Stimulated activated memory B cell treated with anti-CD40 and anti-IgM and Interleukin-4, amounts not matched to agents 10 μg/mL and 1 μg/mL and 100 μg/mL, for 72 hours (primary cell): ENCODE results near the gene AACS.
"Not testable (repeated sequence)": the region's sequence is repeated elsewhere in the genome, so short reads cannot be mapped to it uniquely, and the experiment has no call there.

Experiments
- ATAC-seq: fragments of 150-1000 bp; cut with Tn5 transposase; 2 replicates; pipeline ENCODE4 v1.10.0; 2021
- H3K27ac Mint-ChIP-seq: one replicate; pipeline ENCODE4 v1.8.0; 2022; ENCODE audit warnings: mild to moderate bottlenecking, mixed read lengths
- H3K27me3 Mint-ChIP-seq: one replicate; pipeline ENCODE4 v1.8.0; 2022; ENCODE audit warnings: mixed read lengths
- H3K36me3 Mint-ChIP-seq: one replicate; pipeline ENCODE4 v1.8.0; 2022; ENCODE audit warnings: mixed read lengths
- H3K4me1 Mint-ChIP-seq: one replicate; pipeline ENCODE4 v1.8.0; 2022; ENCODE audit warnings: mixed read lengths
- H3K4me3 Mint-ChIP-seq: one replicate; pipeline ENCODE4 v1.8.0; 2022; ENCODE audit warnings: mild to moderate bottlenecking, moderate library complexity, mixed read lengths
- H3K9me3 Mint-ChIP-seq: one replicate; pipeline ENCODE4 v1.8.0; 2022; ENCODE audit warnings: mixed read lengths

The AACS gene, protein sequence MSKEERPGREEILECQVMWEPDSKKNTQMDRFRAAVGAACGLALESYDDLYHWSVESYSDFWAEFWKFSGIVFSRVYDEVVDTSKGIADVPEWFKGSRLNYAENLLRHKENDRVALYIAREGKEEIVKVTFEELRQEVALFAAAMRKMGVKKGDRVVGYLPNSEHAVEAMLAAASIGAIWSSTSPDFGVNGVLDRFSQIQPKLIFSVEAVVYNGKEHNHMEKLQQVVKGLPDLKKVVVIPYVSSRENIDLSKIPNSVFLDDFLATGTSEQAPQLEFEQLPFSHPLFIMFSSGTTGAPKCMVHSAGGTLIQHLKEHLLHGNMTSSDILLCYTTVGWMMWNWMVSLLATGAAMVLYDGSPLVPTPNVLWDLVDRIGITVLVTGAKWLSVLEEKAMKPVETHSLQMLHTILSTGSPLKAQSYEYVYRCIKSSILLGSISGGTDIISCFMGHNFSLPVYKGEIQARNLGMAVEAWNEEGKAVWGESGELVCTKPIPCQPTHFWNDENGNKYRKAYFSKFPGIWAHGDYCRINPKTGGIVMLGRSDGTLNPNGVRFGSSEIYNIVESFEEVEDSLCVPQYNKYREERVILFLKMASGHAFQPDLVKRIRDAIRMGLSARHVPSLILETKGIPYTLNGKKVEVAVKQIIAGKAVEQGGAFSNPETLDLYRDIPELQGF

DNA sequence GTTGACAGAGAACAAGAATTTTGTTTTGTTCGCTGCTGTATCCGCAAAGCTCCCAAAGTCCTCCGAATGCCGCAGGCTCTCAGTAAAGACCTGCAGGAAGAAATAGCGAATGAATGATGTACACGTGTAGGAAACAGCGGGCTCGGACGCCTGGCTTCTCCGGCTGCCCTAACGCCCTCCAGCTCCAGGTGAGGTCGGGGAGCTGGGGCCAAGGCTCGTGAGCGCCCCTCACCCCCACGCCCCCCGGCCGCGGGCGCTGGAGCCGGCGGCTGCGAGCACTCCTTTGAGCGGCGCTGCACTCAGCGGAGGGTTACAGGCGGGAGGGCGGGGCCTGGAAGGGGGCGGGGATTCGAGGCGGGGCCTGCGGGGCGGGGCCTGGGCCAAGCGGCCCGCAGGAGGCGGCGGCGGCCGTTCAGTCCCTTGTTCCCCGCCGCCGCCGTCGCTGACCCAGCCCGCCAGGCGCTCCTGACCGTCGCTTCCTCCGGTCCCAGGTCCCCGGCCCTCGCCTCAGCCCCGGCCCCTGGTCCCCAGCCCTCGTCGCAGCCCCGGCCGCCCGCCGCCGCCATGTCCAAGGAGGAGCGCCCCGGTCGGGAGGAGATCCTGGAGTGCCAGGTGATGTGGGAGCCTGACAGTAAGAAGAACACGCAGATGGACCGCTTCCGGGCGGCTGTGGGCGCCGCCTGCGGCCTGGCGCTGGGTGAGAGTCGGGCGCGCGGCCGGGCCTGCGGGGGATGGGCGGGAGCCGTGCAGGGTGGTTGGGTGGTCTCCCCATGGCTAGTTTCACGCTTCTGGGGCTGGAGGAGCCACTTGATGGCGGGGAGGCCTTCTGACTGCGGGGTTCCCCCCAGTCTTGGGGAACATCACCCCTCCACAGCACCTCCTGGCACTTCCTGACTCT is at the start of gene AACS:
AACS (plus strand) TSS at position 415 of the 898 bp plus-strand sequence; CDS start at position 565, 150 bp downstream.
- H3K4me1 Mint-ChIP-seq, result peaks cover 22% of the 10 kb centered on the region
- peak; percentile 97 for ATAC-seq

GRCh38 chr12:125015680-125016310 is 49.4 kb upstream of the AACS start:
- peaks cover 12% of the 10 kb centered on the region for H3K4me1 Mint-ChIP-seq
- peaks cover 52% of the 10 kb centered on the region for H3K36me3 Mint-ChIP-seq
- H3K27ac Mint-ChIP-seq, result no peak overlapping the region
- no peaks in the 10 kb centered on the region for H3K9me3 Mint-ChIP-seq
- H3K27me3 Mint-ChIP-seq, result no peaks in the 10 kb centered on the region
- H3K4me3 Mint-ChIP-seq, result no peak overlapping the region
- no peak for ATAC-seq

More for the DNA sequence above, at the start of gene AACS:
- Mint-ChIP-seq H3K27ac (peak within 1 kb of the TSS; percentile 39), H3K9me3 (peaks cover 1% of the 10 kb centered on the region), H3K4me3 (peak within 1 kb of the TSS; percentile 72), H3K27me3 (no peaks in the 10 kb centered on the region), H3K36me3 (no peaks in the 10 kb centered on the region)

- Mint-ChIP-seq H3K9me3 (no peaks in the 10 kb centered on the region), H3K4me3 (no peak overlapping the region), H3K27ac (no peak overlapping the region), H3K36me3 (peaks cover 52% of the 10 kb centered on the region), H3K27me3 (no peaks in the 10 kb centered on the region), H3K4me1 (peaks cover 12% of the 10 kb centered on the region)
- no peak for ATAC-seq
Observed at GRCh38 chr12:125017801-125018200, 47.4 kb upstream of the AACS start.

GRCh38 chr12:125018356-125018755 is 46.9 kb upstream of the AACS start:
- Mint-ChIP-seq H3K4me3 (no peak overlapping the region), H3K4me1 (peaks cover 10% of the 10 kb centered on the region), H3K27ac (no peak overlapping the region), H3K36me3 (peaks cover 55% of the 10 kb centered on the region), H3K9me3 (no peaks in the 10 kb centered on the region), H3K27me3 (no peaks in the 10 kb centered on the region)
- ATAC-seq, result no peak

DNA sequence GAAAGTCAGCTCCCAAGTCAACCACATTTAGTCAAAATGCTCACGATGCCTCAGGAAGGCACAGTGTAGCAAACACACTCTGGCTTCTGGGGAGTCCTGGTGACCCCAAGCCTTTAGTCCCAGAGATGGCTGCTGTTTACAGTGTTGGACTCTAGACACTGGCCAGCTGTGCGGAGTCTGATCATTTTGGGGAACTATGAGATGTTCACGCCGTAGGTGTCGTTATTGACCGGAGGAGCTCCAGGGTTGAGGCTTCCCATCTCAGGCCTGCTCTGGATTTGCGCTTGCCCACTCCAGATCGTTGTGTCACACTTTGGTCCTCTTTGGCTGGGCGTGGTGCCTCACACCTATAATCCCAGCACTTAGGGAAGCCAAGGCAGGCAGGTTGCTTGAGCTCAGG is 44.1 kb upstream of the AACS start:
- H3K27ac Mint-ChIP-seq, result no peak overlapping the region
- ATAC-seq, result no peak

GRCh38 chr12:125021771-125022170 is 43.5 kb upstream of the AACS start:
- Mint-ChIP-seq H3K4me1 (no peaks in the 10 kb centered on the region), H3K36me3 (peaks cover 49% of the 10 kb centered on the region), H3K4me3 (no peak overlapping the region), H3K27me3 (no peaks in the 10 kb centered on the region), H3K9me3 (no peaks in the 10 kb centered on the region), H3K27ac (no peak overlapping the region)
- ATAC-seq, result no peak

More for the DNA sequence above, 44.1 kb upstream of the AACS start:
- Mint-ChIP-seq H3K27me3 (no peaks in the 10 kb centered on the region), H3K4me3 (no peak overlapping the region), H3K9me3 (no peaks in the 10 kb centered on the region), H3K36me3 (peaks cover 49% of the 10 kb centered on the region), H3K4me1 (no peaks in the 10 kb centered on the region)

GRCh38 chr12:125023065-125023464 is 42.2 kb upstream of the AACS start:
- Mint-ChIP-seq H3K27me3 (no peaks in the 10 kb centered on the region), H3K4me3 (no peak overlapping the region), H3K9me3 (no peaks in the 10 kb centered on the region), H3K36me3 (peaks cover 48% of the 10 kb centered on the region), H3K27ac (no peak overlapping the region), H3K4me1 (no peaks in the 10 kb centered on the region)
- no peak for ATAC-seq

DNA sequence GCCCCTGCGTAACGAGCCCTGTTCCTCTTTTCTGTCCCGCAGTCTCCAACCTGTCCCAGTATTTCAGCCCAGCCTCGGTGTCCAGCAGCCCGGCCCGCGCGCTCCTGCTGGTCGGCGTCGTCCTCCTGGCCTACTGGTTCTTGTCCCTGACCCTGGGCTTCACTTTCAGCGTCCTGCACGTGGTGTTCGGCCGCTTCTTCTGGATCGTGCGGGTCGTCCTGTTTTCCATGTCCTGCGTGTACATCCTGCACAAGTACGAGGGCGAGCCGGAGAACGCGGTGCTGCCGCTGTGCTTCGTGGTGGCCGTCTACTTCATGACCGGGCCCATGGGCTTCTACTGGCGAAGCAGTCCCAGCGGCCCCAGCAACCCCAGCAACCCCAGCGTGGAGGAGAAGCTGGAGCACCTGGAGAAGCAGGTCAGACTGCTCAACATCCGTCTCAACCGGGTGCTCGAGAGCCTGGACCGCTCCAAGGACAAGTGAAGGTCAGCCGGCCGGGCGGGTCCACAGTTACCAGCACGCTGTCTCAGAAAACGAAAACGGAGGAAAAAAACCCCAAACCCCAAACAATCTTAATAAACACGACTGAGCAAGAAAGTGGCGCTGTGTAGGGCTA is 40.2 kb upstream of the AACS start:
- Mint-ChIP-seq H3K27me3 (no peaks in the 10 kb centered on the region), H3K27ac (no peak overlapping the region), H3K9me3 (no peaks in the 10 kb centered on the region), H3K36me3 (peaks cover 33% of the 10 kb centered on the region), H3K4me3 (no peak overlapping the region), H3K4me1 (peaks cover 7% of the 10 kb centered on the region)
- no peak for ATAC-seq

- H3K27me3 Mint-ChIP-seq, result no peaks in the 10 kb centered on the region
- H3K9me3 Mint-ChIP-seq, result no peaks in the 10 kb centered on the region
- H3K27ac Mint-ChIP-seq, result no peak overlapping the region
- ATAC-seq, result no peak
- peaks cover 7% of the 10 kb centered on the region for H3K4me1 Mint-ChIP-seq
- no peak overlapping the region for H3K4me3 Mint-ChIP-seq
- peaks cover 33% of the 10 kb centered on the region for H3K36me3 Mint-ChIP-seq
Observed at GRCh38 chr12:125025606-125026235, 39.5 kb upstream of the AACS start.

DNA sequence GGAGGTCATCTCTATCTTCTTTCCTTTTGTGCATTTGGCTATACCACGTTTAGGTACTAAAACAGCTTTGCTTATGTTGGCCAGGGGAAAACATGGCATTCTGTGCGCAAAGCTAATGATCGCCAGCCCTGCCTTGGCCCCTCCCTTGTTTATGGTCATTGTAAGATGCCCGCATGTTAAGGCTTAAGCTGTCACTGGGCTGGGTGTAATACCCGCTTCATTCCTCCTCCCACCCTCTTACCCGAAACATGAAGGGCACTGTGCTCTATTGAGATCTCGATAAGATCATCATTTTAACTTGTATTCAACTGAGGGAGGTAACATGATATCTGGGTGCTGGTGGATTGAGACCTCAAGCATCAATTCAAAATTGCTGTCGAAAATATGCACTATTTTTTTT is 37.1 kb upstream of the AACS start:
- H3K4me3 Mint-ChIP-seq, result no peak overlapping the region
- H3K27me3 Mint-ChIP-seq, result no peaks in the 10 kb centered on the region
- H3K4me1 Mint-ChIP-seq, result peaks cover 7% of the 10 kb centered on the region
- no peak for ATAC-seq
- H3K9me3 Mint-ChIP-seq, result no peaks in the 10 kb centered on the region
- no peak overlapping the region for H3K27ac Mint-ChIP-seq
- peaks cover 20% of the 10 kb centered on the region for H3K36me3 Mint-ChIP-seq

DNA sequence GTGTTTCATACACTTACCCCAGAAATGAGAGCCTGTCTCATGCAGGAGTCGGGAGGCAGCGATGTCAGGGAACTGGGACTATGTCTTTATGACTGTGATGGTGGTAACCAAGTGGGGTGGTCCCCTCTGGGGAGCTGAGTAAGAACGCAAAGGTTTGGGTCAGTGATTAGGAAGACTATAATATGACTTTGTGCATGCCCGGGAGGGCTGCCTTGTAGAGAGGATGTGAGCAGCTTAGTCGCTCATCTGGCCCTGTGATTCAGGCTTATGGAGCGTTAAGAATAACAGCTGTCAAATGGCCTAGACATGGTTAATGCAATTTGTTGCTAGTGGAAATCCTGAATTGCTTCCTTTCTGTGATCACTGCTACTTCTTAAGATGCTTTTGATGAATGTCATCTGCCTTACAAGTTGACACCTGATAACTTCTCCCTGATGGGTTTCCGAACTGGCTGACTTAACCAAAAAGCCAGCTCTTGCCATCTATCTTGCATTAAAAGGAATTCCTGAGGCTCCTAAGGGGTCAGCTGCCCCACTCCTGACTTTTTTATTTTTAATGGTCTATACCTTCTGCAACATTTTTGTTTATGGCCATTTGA is 35.4 kb upstream of the AACS start:
- Mint-ChIP-seq H3K27ac (no peak overlapping the region), H3K9me3 (no peaks in the 10 kb centered on the region), H3K36me3 (peaks cover 10% of the 10 kb centered on the region), H3K4me3 (no peak overlapping the region), H3K4me1 (peaks cover 7% of the 10 kb centered on the region), H3K27me3 (no peaks in the 10 kb centered on the region)
- peak; percentile 59 for ATAC-seq

DNA sequence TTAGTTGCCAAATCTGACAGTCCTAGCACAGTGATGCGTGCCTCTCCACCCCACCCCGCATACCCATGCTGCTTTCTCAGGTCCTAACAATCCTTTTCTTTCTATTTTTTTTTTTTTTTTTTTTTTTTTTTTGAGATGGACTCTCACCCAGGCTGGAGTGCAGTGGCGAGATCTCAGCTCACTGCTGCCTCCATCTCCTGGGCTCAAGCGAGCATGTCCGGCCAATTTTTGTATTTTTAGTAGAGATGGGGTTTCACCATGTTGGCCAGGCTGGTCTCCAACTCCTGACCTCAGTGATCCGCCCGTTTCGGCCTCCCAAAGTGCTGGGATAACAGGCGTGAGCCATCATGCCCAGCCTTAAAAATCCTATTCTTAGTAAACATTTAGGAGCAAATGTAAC is 33.8 kb upstream of the AACS start:
- H3K27ac Mint-ChIP-seq, H3K36me3 Mint-ChIP-seq, H3K9me3 Mint-ChIP-seq, H3K27me3 Mint-ChIP-seq, ATAC-seq, H3K4me1 Mint-ChIP-seq, H3K4me3 Mint-ChIP-seq: not testable (repeated sequence)

DNA sequence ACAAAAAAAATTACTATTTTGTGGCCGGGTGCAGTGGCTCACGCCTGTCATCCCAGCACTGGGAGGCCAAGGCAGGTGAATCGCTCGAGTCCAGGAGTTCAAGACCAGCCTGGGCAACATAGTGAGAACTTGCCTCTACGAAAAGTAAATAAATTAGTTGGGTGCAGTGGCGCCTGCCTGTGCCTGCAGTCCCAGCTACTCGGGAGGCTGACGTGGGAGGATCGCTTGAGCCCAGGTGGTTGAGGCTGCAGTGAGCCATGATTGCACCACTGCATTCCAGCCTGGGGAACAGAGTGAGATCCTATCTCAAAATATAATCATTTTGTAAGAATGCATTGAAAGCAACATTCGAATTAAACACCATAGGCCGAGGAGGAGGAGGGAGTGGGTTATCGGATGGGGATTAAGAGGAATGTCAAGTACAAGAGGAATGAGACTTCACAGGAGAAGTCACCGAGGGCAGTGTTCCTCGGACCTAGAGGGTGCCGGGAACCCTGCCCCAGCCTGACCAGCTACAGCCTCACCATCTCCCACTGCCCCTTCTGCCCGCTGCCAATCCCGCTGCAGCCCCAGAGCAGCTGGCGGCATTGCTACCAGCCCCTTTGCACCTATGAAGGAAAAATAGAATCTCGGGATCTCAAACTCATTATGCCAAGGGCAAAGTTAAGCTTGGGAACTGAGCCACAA is 32.6 kb upstream of the AACS start:
- Mint-ChIP-seq H3K9me3 (no peaks in the 10 kb centered on the region), H3K36me3 (no peaks in the 10 kb centered on the region), H3K4me1 (peaks cover 7% of the 10 kb centered on the region), H3K27me3 (no peaks in the 10 kb centered on the region), H3K4me3 (no peak overlapping the region), H3K27ac (no peak overlapping the region)
- no peak for ATAC-seq
